HepG2 (cell line): ENCODE measurements around the gene STK39. TPM values are rescaled to one million over a fixed set of nuclear protein-coding genes. Genes with fewer than 3 reads are reported as not detected.
A peak's percentile ranks its signal among the peaks of the same experiment; 100 is the strongest.

Experiments used
- AHR ChIP-seq: IDR thresholded peaks from 2 replicates; pipeline ENCODE4 v1.6.1; 2018; ENCODE audit warnings: missing genetic modification reagents, missing compliant biosample characterization
- EZH2 ChIP-seq: conservative IDR thresholded peaks from 2 replicates; pipeline ENCODE4 v1.6.1; 2012; ENCODE audit warnings: mild to moderate bottlenecking, low read depth, low read length, moderate library complexity
- MAFG ChIP-seq: sonication (generic); formaldehyde crosslinking; IDR thresholded peaks from 2 replicates; pipeline ENCODE4 v1.5.1; 2020; ENCODE audit warnings: mild to moderate bottlenecking, missing genetic modification reagents
- MIER3 ChIP-seq: IDR thresholded peaks from 2 replicates; pipeline ENCODE4 v1.6.1; 2016; ENCODE audit warnings: missing compliant biosample characterization, borderline replicate concordance
- PPARG ChIP-seq: conservative IDR thresholded peaks from 2 replicates; pipeline ENCODE4 v1.6.1; 2016; ENCODE audit warnings: missing biosample characterization, missing genetic modification reagents
- YEATS2 ChIP-seq: sonication (generic); formaldehyde crosslinking; IDR thresholded peaks from 2 replicates; pipeline ENCODE4 v1.4.0; 2020; ENCODE audit warnings: missing genetic modification reagents, borderline replicate concordance
- ZBED4 ChIP-seq: sonication (generic); formaldehyde crosslinking; IDR thresholded peaks from 2 replicates; pipeline ENCODE4 v1.4.0; 2020; ENCODE audit warnings: missing genetic modification reagents, borderline replicate concordance
- ZBTB21 ChIP-seq: sonication (generic); formaldehyde crosslinking; IDR thresholded peaks from 2 replicates; pipeline ENCODE4 v1.4.0; 2020; ENCODE audit warnings: missing genetic modification reagents
- ZFP41 ChIP-seq: sonication (generic); formaldehyde crosslinking; IDR thresholded peaks from 2 replicates; pipeline ENCODE4 v1.4.0; 2020; ENCODE audit warnings: mild to moderate bottlenecking, missing genetic modification reagents, borderline replicate concordance
- ZNF205 ChIP-seq: IDR thresholded peaks from 2 replicates; pipeline ENCODE4 v1.6.1; 2018; ENCODE audit warnings: missing biosample characterization, missing genetic modification reagents
- ZNF382 ChIP-seq: sonication (generic); formaldehyde crosslinking; IDR thresholded peaks from 2 replicates; pipeline ENCODE4 v1.5.0; 2020; ENCODE audit warnings: missing genetic modification reagents, mild to moderate bottlenecking, borderline replicate concordance
- ZNF850 ChIP-seq: sonication (generic); formaldehyde crosslinking; conservative IDR thresholded peaks from 2 replicates; pipeline ENCODE4 v1.9.0; 2021; ENCODE audit warnings: mild to moderate bottlenecking, missing genetic modification reagents
- ZNF879 ChIP-seq: sonication (generic); formaldehyde crosslinking; IDR thresholded peaks from 2 replicates; pipeline ENCODE4 v1.8.1; 2023; ENCODE audit warnings: missing genetic modification reagents
- polyA plus RNA-seq, 8 experiments: library from polyadenylated mRNA; depleted of rRNA in 3 of 8; stranded (reverse) in 7 of 8; unstranded in 1 of 8; fragments of >200 nt; fragmentation: Illumina TruSeq in 4 of 8; extraction: Trizol in 4 of 8; gene quantifications; 2 replicates each; pipeline versions ENCODE4 v1.2.1 to v1.2.3, GENCODE V29; 2011 to 2016; ENCODE audit warnings: low read depth in 4 of 8, missing spikeins in 1 of 8, mixed read lengths in 1 of 8; ENCODE audit not compliant: insufficient read depth in 1 of 8
- total RNA-seq, 5 experiments: library from RNA; depleted of rRNA; stranded (reverse); fragments of >200 nt; fragmentation: Illumina TruSeq; extraction: Trizol; gene quantifications; 2 replicates each; pipeline ENCODE4 v1.2.3, GENCODE V29; 2016; ENCODE audit warnings: low read depth in 1 of 5
- TF ChIP-seq, protein P1 (sequence below): sonication (generic); formaldehyde crosslinking; IDR thresholded peaks from 2 replicates; pipeline ENCODE4 v1.4.0; 2020; ENCODE audit warnings: missing genetic modification reagents
- TF ChIP-seq, protein P2 (sequence below), 2 experiments: sonication (generic) in 1 of 2; formaldehyde crosslinking in 1 of 2; IDR thresholded peaks; 2 replicates each; pipeline versions ENCODE4 v1.4.0 to v1.6.1; 2016 to 2020; ENCODE audit warnings: borderline replicate concordance in 1 of 2, low read depth in 1 of 2, mild to moderate bottlenecking in 1 of 2, missing genetic modification reagents in 1 of 2

The STK39 gene
- total and polyA plus RNA-seq, 2 of the 13 experiments (the other 11 are each of a cell fraction or from before 2014, with no cell fraction given) = 27.3 to 38.4 TPM

- TF ChIP-seq, protein P1, sequence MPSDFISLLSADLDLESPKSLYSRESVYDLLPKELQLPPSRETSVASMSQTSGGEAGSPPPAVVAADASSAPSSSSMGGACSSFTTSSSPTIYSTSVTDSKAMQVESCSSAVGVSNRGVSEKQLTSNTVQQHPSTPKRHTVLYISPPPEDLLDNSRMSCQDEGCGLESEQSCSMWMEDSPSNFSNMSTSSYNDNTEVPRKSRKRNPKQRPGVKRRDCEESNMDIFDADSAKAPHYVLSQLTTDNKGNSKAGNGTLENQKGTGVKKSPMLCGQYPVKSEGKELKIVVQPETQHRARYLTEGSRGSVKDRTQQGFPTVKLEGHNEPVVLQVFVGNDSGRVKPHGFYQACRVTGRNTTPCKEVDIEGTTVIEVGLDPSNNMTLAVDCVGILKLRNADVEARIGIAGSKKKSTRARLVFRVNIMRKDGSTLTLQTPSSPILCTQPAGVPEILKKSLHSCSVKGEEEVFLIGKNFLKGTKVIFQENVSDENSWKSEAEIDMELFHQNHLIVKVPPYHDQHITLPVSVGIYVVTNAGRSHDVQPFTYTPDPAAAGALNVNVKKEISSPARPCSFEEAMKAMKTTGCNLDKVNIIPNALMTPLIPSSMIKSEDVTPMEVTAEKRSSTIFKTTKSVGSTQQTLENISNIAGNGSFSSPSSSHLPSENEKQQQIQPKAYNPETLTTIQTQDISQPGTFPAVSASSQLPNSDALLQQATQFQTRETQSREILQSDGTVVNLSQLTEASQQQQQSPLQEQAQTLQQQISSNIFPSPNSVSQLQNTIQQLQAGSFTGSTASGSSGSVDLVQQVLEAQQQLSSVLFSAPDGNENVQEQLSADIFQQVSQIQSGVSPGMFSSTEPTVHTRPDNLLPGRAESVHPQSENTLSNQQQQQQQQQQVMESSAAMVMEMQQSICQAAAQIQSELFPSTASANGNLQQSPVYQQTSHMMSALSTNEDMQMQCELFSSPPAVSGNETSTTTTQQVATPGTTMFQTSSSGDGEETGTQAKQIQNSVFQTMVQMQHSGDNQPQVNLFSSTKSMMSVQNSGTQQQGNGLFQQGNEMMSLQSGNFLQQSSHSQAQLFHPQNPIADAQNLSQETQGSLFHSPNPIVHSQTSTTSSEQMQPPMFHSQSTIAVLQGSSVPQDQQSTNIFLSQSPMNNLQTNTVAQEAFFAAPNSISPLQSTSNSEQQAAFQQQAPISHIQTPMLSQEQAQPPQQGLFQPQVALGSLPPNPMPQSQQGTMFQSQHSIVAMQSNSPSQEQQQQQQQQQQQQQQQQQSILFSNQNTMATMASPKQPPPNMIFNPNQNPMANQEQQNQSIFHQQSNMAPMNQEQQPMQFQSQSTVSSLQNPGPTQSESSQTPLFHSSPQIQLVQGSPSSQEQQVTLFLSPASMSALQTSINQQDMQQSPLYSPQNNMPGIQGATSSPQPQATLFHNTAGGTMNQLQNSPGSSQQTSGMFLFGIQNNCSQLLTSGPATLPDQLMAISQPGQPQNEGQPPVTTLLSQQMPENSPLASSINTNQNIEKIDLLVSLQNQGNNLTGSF = no peak
- TF ChIP-seq ZNF850 (no peak), PPARG (CRISPR knock-in tag) (peak; percentile 86), ZBED4 (CRISPR knock-in tag) (peak; percentile 45; the same call in 1 of the 2 replicates), ZNF879 (CRISPR knock-in tag) (no peak), MIER3 (peak; percentile 13; the same call in 1 of the 2 replicates), ZBTB21 (CRISPR knock-in tag) (no peak), ZNF382 (no peak), EZH2 (no peak), MAFG (no peak), YEATS2 (CRISPR knock-in tag) (peak; percentile 60; the same call in 1 of the 2 replicates), ZNF205 (CRISPR knock-in tag) (no peak), ZFP41 (CRISPR knock-in tag) (no peak), AHR (CRISPR knock-in tag) (no peak)
- TF ChIP-seq, protein P2, sequence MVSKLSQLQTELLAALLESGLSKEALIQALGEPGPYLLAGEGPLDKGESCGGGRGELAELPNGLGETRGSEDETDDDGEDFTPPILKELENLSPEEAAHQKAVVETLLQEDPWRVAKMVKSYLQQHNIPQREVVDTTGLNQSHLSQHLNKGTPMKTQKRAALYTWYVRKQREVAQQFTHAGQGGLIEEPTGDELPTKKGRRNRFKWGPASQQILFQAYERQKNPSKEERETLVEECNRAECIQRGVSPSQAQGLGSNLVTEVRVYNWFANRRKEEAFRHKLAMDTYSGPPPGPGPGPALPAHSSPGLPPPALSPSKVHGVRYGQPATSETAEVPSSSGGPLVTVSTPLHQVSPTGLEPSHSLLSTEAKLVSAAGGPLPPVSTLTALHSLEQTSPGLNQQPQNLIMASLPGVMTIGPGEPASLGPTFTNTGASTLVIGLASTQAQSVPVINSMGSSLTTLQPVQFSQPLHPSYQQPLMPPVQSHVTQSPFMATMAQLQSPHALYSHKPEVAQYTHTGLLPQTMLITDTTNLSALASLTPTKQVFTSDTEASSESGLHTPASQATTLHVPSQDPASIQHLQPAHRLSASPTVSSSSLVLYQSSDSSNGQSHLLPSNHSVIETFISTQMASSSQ (IDR thresholded peaks at IDR 0.05; ENCODE audit: low read depth) = no peak; the same call in 1 of the 2 replicates
- TF ChIP-seq, protein P2 (CRISPR knock-in tag; IDR thresholded peaks at IDR 0.05; ENCODE audit: borderline replicate concordance) = peak; percentile 80; the same call in 1 of the 2 replicates
These were observed 56.6 kb downstream of the STK39 start (continued) for GRCh38 chr2:168190590-168191336.
